Retina (tissue), 1 donor: ENCODE measurements around the gene COL4A1.

Experiments used
- DNase-seq: peaks from one replicate; pipeline ENCODE4 v3.0.0-alpha.2; 2016

Gene COL4A1

DNA sequence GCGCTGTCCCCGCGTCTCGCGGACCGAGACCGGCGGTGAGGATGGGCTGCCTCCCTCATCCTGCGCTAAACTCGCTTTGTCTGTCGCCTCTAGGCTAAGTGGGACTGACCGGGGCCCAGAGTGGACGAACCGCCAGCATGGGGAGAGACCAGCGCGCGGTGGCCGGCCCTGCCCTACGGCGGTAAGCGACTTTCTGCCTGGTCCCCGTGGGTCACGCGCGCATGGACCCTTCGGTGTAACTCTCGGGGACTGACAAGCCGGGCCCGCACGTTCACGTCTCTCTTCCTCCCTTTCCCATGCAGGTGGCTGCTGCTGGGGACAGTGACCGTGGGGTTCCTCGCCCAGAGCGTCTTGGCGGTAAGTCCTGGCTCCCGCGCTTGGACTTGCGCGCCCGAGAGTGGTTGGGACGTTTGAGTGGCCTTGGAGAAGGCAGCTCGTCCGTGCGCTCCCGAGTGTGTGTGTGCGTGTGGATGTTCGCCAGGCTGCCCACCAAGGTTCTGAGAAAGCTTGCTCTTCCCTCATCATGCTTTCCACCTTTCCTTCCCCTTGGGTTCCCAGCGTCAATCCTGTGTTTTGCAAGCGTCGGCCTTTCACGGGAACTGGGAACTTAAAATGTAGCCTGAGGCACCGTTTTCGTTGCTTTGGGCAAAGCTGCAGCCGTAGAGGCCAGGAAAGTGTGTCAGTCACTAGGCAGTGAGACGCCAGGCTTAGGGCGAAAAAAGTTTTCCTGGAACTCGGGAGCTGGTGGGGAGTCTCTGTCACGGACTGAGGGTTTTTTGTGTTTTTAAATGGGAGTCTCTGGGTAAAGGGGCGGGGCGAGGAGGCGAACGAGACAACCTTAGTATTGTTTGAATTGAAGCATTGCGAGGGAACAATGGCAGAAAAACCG lies 1.1 kb upstream of the COL4A1 start:
- peak; percentile 87 for DNase-seq

GRCh38 chr13:110306340-110306959 lies 507 bp downstream of the COL4A1 start:
- DNase-seq, result peak; percentile 81

DNA sequence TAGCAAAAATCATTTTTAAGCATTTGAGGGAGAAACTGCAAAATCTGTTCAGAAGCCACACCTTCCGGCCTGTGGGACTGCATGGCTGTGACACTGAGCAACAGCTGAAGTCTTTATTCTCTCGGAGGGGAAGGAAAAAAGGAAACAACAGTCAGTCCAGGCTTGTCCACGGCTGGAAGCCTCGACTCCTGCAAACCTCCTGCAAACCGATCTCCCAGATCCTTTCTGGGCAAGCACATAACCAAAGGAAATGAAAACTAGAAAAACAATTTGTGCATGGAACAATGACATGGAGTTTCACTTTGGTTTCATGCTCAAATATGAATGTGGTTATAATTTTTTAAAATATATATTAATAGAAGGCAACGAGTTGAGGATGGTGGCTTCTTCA lies 1.0 kb downstream of the COL4A1 start:
- peak; percentile 52 for DNase-seq

- DNase-seq, result no peak
Observed at GRCh38 chr13:110305544-110305943, 1.4 kb downstream of the COL4A1 start.

DNA sequence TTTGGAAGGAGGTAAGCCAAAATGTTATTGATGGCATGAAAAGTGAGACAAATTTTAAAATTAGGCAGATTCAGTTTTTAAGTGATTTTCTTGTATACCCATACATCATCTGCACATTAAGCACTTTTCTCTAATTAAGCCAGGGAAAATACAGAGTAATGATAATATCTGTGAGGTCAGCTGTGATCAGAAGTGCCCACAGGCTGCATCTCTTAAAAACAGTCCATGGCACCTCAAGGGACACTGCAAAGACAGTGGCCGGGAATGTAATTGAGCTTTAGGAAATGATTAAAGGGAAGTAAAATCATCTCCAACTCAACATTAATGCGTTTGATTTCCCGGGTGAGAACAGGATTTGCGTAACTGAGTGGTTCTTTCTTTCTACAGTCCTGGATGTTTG lies 2.0 kb downstream of the COL4A1 start:
- DNase-seq, result no peak

DNA sequence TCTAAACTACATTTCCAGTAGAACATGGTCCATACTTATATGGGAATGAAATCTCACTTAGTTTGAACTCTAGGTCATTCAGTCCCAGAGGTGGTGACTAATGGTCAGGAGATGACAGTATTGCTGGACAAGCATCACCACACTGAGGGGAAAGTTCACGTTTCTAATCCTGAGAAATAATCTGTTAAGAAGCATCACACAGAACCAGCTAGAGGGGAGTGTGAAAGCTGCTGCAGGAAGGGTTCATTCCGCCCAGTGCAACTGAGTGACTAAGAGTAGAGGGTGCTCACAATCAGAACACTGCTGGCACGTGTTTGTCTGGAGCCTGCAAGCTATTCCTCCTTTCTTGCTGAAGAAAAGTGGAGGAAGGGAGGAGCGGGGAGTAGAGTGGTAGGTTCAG lies 2.7 kb downstream of the COL4A1 start:
- no peak for DNase-seq

GRCh38 chr13:110303644-110304043 lies 3.3 kb downstream of the COL4A1 start:
- no peak for DNase-seq

GRCh38 chr13:110302997-110303396 lies 4.0 kb downstream of the COL4A1 start:
- no peak for DNase-seq

DNA sequence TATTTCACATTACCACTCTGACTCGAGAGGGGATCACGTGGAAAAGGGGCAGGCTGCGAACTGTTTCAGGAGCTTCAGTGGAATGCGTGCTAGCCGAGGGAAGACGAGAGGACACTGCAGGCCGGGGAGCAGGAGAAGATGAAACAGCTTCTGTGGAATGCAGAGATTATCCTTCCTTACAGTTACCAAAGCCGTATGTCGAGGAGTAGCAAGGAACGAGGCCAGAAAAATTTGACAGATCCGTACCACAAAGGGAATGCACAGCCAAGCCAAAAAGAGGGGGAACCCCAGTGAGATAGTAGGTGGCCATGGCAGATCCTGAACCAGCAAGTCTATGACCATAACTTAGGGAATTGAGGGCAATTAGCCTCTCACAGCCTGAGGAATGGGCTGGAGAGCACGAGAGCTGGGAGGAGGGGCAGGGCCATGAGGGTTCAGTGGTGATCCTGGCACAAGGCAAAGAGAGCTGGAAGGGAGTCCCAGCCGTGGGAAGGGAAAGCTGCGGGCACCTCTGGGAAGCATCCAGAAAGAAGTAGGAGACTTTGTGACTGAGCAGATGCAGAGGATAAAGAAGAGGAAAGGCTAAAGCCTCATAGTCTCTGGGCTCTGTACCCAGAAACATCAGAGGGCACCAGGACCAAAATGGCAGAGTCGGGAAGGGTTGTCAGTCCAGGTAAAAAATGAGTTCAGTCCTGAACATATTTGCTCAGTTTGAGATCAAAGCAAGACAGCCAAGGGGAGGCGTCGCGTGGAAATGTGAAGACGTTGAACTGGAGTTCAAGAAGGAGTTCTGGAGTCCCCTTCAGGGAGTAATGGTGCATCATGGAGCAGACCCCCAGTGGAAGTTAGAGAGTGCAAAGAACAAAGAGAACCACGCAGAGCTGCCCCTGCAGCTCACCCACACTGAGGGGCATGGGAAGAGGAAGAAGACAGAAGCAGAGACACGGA lies 5.1 kb downstream of the COL4A1 start:
- no peak for DNase-seq

DNA sequence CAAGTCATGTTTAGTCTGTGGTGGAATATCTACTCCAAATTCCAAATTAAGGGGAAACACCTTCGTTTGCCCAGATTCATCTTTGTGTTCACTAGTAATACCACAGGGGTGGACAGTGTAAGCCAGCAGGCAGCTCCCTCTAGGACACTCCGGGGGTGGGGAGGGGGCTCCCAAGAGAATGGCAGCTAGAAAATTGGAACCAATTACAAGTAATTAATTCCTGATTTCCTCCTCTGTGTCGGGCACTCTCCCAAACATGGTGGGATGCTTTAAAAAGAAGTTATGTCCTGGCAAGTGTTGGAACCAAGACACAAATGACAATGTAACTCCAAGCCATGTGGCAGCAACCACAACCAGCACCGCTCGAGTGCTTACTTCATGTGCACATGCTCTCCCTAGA lies 5.9 kb downstream of the COL4A1 start:
- no peak for DNase-seq

DNA sequence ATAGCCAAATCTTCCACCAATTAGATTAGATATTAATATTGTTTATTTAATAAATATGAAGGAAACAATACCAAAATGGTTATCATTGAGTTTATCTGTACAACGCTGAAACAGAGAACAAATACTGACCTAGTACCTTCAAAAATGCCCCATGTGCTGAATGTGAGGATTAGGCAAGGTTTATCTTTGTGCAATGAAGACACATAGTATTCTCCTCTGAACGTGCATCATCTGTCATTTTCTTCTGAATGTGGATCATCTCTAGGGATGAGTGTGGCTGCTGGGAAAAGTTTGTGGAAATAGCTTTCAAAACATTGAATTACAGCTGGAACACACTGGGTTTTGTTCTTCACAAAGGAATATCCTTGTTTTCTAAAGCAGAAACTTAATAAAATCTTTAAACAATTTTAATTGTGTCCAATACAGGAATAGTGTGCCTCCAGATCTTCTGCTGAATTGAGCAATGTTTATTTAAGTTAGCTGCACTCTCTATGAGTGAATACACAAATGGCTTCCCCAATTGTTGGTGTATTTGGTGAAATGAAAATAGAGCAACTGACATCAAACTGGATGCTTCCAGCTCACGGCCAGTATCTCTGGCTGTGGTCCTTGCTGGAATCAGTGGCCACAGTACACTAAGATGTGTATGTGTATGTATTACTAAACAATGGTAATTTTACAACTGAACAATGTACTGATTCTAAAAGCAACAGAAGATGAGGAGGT lies 6.7 kb downstream of the COL4A1 start:
- DNase-seq, result no peak

- DNase-seq, result no peak
Observed at GRCh38 chr13:110299283-110299840, 7.6 kb downstream of the COL4A1 start.

GRCh38 chr13:110298505-110299282 lies 8.3 kb downstream of the COL4A1 start:
- DNase-seq, result no peak

DNA sequence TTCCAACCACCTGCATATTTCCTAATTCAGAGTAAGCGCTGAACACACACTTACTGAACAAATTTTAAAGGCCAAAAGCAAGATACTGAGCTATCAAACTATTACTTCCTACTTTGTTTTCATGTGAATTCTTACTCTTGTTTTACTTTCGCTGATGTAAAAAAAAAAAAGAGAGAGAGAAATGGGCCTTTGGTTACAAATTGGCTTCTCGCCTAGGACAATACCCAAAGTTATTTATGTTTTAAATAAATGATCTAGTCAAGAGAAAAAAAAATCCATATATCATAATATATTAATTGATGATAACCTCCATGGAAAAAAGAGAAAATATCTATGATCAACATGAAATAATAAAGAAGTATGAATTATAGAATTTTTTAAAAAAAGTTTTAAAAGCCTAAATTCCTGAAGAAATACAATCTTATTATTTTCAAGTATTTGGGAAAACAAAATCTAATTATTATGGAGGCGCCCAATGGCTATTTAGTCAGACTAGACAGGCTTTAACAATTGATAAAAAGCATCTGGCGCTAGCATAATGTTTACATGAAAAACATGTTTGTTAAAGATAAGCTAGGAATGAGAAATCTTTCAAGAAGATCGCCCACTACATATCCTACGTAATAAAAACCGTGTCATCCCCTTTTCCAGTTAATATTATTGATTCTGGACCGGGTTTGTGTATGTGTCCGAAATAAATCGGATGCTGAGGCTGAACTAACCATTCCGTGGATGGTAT lies 9.0 kb downstream of the COL4A1 start:
- no peak for DNase-seq

GRCh38 chr13:110297011-110297410 lies 9.9 kb downstream of the COL4A1 start:
- DNase-seq, result no peak

GRCh38 chr13:110294622-110295021 lies 12.3 kb downstream of the COL4A1 start:
- DNase-seq, result no peak

DNA sequence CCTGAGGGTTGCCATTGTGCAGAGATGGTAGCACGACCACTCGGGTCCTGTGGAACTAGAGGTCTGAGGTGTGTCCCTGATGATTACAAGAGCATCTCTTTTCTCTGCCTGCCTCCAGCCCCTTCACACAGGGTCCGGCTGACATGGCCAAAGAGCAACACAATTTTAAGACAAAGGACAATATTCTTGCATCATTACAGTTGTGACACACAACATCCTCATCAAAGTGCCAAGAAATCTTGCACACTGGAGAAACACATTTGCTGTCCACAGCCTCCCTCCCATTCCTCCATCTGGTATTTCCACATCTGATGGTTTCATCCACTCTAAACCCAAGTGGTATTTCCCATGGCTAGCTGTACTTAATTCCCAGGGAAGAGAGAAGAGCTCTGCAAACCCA lies 12.8 kb downstream of the COL4A1 start:
- no peak for DNase-seq

DNA sequence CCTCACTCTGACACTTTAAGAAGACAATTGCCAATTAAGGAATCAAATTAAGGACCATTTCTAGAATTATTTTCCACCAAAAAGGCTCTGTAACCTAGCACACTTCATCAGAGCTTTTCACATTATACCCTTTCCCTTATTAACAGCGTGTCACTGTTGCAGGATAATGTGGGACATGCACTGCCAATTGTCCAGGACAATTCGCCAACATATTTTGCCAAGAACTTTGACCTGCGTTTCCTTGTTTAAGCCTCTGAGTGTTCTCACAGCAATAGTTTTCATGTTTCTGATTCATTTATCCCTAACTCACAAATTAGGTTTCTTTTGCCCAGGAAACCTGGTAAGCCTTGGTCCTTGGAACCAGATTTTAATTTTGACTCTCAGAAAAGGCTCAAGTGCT lies 13.3 kb downstream of the COL4A1 start:
- DNase-seq, result no peak

DNA sequence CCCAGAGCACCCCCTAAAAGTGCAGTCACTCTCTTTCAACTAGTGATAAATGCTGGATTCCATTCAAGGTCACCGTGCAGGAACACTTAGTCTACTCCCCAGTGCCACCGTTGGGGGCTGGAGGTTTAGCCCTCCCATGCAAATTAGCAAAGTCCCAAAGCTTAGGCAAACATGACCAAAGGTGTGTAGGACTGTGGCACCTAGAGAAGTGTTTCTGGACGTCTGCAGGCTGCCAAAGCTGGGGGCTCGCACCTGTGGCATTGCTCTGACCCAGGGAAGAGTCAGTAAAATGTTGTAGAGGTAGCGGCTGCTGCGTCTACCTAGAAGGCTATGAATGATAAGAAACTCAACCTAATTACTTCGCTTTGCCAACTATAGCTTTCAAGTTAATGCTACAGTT lies 13.9 kb downstream of the COL4A1 start:
- DNase-seq, result no peak

DNA sequence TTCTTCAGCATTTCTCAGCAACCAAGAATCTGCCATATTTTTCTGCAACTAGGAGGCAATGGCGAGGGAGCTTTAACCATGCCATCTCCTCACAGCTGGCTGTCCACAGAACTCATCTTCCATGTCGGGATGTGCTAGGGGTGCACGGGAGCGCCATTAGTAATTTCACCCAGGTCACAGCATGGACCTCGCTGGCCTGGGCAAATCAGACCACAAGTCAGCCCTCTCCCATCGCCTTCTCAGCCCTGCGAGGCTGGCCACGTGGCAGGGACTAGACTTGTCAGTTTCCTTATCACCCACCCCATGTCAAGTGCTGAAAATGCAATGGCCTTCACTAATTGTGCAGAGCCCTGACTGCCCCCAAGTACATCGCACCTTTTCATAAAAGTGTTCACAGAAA lies 15.7 kb downstream of the COL4A1 start:
- DNase-seq, result no peak

GRCh38 chr13:110290826-110291225 lies 16.1 kb downstream of the COL4A1 start:
- no peak for DNase-seq
